Measurements from ENCODE around the gene ADAMTSL1.
A peak's percentile ranks its signal among the peaks of the same experiment; 100 is the strongest.

The ADAMTSL1 gene, protein sequence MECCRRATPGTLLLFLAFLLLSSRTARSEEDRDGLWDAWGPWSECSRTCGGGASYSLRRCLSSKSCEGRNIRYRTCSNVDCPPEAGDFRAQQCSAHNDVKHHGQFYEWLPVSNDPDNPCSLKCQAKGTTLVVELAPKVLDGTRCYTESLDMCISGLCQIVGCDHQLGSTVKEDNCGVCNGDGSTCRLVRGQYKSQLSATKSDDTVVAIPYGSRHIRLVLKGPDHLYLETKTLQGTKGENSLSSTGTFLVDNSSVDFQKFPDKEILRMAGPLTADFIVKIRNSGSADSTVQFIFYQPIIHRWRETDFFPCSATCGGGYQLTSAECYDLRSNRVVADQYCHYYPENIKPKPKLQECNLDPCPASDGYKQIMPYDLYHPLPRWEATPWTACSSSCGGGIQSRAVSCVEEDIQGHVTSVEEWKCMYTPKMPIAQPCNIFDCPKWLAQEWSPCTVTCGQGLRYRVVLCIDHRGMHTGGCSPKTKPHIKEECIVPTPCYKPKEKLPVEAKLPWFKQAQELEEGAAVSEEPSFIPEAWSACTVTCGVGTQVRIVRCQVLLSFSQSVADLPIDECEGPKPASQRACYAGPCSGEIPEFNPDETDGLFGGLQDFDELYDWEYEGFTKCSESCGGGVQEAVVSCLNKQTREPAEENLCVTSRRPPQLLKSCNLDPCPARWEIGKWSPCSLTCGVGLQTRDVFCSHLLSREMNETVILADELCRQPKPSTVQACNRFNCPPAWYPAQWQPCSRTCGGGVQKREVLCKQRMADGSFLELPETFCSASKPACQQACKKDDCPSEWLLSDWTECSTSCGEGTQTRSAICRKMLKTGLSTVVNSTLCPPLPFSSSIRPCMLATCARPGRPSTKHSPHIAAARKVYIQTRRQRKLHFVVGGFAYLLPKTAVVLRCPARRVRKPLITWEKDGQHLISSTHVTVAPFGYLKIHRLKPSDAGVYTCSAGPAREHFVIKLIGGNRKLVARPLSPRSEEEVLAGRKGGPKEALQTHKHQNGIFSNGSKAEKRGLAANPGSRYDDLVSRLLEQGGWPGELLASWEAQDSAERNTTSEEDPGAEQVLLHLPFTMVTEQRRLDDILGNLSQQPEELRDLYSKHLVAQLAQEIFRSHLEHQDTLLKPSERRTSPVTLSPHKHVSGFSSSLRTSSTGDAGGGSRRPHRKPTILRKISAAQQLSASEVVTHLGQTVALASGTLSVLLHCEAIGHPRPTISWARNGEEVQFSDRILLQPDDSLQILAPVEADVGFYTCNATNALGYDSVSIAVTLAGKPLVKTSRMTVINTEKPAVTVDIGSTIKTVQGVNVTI (N-terminal part only)

DNA sequence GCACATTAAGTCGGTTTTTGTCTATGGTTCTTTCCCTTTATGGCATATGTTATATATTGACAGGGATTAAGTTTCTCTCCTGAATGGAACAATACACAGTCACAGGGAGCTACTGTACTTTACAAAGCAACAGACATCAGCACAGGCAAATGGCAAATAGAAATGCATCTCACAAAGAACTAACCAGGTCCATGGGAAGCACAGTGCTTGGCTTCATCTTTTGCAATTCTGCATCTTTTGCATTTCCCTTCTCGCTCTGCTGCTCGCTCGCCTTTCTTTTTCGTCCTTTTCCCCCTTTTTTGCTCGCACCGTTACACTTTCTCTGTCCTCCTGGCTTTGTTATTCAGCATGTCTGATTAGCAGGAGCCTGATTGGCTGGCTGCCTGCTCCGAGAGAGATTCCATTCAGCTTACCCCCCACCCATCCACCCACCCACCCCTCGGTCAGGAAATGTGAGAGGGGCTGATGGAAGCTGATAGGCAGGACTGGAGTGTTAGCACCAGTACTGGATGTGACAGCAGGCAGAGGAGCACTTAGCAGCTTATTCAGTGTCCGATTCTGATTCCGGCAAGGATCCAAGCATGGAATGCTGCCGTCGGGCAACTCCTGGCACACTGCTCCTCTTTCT, at the start of gene ADAMTSL1:
Gene ADAMTSL1 (plus strand): TSS at position 502 of the 628 bp plus-strand sequence. CDS start 80 bp downstream, at position 582.
- DNase-seq: no peak

DNA sequence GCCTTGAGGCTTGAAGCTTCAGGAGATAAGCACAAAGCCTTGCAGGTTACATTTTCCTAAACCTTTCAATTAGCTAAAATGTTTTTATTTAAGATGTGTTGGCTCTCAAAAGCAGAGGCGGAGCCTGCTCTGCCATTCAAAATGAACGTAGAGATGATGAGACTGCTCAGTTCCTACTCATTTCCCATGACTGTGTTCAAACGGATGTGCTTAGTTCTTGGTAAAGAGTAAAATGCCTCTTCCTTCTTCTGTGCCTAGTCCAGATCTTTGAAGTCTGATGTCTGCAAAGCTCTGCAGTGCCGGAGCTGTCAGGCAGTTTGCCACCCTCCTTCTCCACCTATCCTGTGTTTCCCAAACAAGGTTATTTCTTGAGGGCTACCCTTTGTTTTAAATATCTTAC, 46.3 kb upstream of the ADAMTSL1 start:
- DNase-seq: no peak

DNA sequence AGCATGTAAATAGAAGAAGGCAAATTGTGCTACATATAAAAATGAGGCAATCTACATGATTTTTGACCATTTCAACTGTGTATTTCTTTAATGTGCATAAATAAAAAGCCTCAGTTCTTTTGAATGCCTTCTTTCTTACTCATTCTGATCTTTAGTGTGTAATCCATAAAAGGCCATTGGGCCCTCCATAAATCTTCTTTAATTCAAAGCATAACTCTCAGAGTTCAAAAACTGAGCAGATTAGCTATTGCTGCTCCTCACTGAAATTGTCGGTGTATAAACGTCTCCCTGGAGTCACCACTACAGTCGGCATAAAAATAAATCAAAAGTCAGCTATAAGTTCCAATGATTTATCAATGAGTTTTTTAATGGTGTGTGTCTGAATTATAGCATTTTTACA, 45.3 kb upstream of the ADAMTSL1 start:
- DNase-seq: no peak

DNA sequence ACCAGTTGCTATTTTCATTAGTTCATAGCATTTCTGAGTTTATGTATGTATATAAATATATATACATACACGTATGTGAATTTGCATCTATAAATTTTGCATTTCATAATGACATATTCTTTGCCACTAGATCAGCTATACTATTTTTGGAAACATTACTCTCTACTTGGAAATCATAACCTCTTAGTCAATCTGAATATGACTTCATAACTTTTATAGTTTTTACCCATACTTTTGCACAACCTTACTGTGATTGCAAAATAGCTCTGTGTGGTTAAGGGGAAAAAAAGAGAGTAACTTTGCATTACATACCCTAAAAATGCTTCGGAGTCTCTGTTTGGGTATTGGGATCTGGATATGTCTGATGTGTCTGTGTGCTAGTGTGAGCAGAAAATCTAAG, 44.9 kb upstream of the ADAMTSL1 start:
- no peak for DNase-seq

GRCh38 chr9:18433620-18434019, 40.3 kb upstream of the ADAMTSL1 start:
- no peak for DNase-seq

DNA sequence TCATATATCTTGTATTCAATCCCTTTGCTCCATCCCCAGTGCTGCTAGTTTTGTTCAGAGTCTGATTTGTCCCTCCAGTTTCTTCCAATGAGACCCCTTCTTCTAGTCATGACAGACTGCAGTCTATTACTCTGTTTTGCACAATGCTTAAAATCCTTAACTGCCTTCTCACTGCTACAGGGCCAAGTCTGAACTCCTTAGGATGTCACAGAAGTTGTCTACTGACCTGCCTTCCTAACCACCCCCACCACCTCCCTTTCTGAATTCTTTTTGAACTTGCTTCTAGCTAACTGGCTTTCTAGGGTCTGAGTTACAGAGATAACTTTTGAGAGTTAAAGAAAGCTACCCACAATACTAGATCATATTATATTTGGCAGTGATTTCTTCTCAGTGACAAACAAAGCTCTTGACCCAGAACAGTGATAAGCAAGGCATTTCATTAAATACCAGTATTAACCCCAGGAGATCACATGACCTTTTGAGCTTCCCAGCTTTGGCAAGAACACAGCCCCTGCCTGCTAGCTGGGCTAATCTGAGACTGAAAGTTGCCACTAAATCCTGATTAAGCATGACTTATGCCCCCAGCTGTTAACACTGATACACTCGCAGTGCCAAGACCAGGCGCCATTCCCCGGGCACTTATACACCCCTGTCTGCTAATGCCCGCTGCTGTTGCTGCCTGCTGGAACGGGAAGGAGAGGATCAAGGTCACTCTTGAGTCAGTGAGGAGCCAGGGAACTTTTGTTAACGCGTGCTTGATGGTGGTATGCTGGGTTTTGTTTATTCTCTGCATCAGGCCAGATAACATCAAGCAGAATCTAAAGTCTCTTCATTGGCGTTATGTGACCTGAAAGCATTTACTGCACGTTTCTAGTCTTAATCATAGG, 36.4 kb upstream of the ADAMTSL1 start:
- DNase-seq: no peak

- DNase-seq: no peak
Observed at GRCh38 chr9:18438300-18438925, 35.5 kb upstream of the ADAMTSL1 start.

GRCh38 chr9:18438951-18439350, 35.0 kb upstream of the ADAMTSL1 start:
- no peak for DNase-seq

GRCh38 chr9:18441261-18441660, 32.7 kb upstream of the ADAMTSL1 start:
- no peak for DNase-seq

DNA sequence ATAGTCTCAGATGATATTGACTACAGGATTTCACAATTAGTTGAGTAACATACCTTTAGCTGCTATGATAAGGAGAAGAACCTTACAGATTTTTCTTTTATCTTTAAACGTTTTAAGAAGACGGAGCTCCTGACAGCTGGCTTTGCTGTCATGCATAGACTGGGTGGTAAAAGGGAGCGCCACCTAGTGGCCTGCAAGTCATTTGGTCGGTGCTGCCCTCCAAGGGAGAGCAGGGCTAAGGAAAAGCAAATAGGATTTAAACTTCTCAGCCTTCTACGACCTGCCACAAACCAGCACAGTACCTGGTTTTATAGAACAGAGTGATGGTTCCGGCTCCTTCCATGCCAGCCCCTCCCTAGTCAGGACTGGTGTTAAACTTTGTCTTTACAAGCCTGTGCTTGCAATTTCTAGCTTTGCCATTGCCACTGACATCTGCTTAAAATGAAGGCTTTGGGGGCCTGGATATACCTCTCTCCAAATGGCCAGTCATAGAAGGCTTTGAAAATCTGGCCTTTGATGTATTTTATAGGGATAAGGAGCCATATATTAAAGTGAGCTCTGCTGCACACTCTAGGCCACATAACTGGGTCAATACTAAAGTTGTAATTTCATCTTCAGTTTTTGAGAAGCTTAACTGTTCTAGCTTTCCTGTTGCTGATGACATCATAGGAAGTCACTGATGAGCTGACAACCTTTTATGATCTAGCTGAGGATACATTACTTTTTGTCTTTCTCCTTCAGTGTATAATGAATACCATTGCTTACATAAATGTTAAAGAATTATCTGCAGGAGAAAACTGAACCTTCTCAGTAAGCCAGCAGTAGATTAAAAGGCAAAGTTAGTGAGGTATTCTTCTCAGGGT, 31.1 kb upstream of the ADAMTSL1 start:
- DNase-seq: peak; percentile 26

- no peak for DNase-seq
Observed at GRCh38 chr9:18447131-18447530, 26.8 kb upstream of the ADAMTSL1 start.

DNA sequence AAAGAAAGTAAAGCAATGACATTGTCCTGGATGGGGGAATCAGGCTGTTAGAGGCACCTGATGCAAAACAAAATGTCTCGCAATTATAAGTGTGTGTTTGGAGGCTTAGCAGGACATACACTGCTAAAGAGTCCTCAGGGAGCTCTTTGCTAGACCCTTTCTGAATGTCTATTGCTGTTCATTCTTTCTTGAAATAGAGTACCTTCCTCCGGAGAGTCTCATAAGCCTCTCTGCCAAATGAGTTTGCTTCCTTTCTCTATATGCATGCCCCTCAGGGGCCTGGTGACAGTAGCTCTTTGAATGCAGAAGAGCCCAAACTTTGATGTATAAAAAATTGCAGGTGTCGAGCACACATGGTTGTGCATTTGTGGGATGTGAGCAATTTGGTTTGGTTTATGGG, 26.4 kb upstream of the ADAMTSL1 start:
- no peak for DNase-seq

DNA sequence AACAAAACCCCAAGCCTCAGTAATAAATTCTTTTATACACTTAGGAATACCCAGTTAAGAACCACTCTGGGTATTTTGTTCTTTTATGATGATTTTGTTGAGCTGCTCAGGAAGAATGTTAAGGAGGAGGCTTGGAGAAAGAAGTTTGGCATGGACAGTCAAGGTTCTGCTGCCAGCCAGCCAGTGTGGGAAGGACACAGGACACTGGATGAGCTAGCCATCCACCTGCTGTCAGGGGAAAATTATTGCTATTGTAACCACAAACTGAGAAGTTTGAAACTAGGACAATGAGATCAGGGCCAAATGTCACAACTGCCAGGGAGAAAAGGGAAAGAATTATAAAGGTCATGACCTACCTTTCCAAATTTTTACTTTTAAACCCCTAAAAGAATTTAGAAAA, 25.9 kb upstream of the ADAMTSL1 start:
- no peak for DNase-seq

GRCh38 chr9:18451406-18451805, 22.5 kb upstream of the ADAMTSL1 start:
- no peak for DNase-seq

DNA sequence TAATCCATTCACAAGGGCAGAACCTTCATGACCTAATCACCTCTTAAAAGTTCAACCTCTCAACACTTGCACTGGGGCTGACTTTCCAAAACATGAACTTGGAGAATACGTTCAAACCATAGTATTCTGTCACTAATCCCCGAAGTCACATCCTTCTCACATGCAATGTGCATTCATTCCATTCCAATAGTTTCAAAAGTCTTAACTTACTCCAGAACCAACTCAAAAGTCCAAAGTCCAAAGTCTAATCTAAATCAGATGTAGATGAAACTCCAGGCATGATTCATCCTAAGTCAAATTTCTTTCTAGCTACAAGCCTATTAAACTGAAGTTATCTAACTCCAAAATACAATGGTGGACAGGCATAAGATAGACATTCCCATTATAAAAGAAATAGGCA, 21.7 kb upstream of the ADAMTSL1 start:
- no peak for DNase-seq

- no peak for DNase-seq
Observed at GRCh38 chr9:18456624-18457237, 17.2 kb upstream of the ADAMTSL1 start.

- DNase-seq: no peak
Observed at GRCh38 chr9:18457510-18457909, 16.4 kb upstream of the ADAMTSL1 start.

DNA sequence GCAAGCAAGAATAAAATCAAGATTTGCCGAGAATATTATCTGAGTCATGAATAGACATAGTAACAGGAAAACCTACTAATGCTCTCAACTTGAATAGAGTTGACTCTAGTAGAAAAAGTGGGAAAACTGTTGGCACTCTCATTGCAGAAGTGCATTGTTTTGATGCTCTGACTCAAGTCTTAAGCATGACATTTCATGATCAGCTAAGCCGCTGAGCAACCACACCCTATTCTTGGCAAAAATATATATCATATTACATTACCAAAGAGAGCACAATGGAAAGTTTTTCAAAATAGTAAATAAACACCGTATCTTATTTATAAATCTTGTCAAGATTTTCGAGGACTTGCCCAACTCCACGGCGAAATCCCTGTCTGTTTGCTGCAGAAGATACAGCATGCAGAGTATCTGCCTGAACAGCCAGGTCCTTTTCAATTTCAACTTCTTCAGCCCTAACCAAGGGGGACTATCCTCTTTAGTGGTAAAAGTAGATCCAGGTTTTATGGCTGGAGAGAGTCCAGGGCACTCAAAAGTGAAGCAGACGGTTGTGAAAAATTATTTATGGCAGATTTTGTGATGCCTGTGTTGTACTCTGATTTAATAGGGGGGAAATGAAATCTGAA, 13.9 kb upstream of the ADAMTSL1 start:
- no peak for DNase-seq

DNA sequence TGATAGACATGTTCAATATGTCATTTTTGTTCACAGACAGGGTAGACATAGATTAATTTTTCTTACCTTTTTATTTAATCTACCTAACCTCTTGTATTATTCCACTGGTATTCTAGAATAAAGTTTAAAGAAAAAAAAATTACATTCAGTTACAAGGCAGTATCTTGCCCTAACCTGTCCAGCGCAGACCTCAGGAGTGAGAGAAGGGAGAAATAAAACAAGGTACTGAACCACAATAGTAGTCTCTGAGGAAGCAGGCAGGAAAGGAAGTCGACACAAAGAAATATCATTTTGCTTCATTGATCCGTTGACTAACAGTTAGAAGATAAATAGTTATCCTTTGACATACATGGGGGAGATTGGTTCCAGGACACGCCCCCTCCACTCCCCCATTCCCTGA, 12.5 kb upstream of the ADAMTSL1 start:
- DNase-seq: no peak
